ENCODE measurements around the gene CRYBB1.

The CRYBB1 gene

GRCh38 chr22:26586556-26587325 is 31.1 kb downstream of the CRYBB1 start:
- Mint-ChIP-seq H3K4me3 (no peak overlapping the region), H3K9me3 (peaks cover 2% of the 10 kb centered on the region), H3K27ac (peak overlapping the region; percentile 24), H3K4me1 (peaks cover 22% of the 10 kb centered on the region), H3K36me3 (no peaks in the 10 kb centered on the region), H3K27me3 (no peaks in the 10 kb centered on the region)
- ATAC-seq (ENCODE audit: low read depth) = no peak
- no peak for DNase-seq (ENCODE audit: low spot score in 2 of 2)

DNA sequence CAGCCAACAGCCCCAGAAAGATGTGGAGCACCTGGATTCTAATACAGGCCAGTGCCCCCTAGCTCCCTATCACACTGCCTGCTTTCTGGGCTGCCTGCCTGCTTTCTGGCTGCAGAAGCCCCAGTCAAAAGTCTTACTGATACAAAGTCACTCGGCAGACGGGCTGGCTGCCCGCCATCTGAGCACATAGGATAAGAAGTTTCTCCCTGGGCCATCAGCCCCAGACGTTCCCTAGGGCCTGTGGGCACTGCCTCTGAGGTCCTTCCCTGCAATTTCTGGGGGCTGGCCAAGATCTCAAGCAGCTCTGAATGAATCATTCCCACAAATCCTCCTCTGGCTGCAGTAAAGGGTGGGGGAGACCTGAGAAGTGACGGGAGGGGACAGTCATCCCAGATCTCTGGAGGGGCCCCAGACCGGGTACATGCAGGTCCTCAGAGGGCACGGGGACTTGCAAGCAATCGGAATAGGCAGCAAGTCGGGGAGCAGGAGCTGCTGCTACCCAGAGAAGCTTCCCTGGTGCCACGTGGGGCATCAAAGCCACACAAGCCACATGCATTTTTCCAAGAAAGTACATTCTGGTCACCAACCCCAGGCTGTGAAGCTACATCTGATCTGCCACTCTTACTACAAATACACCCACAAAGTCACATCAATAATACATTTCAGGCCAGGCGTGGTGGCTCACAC is 32.6 kb downstream of the CRYBB1 start:
- Mint-ChIP-seq H3K36me3 (no peaks in the 10 kb centered on the region), H3K4me1 (peaks cover 21% of the 10 kb centered on the region), H3K4me3 (no peak overlapping the region), H3K27me3 (no peaks in the 10 kb centered on the region), H3K27ac (no peak overlapping the region), H3K9me3 (peaks cover 2% of the 10 kb centered on the region)
- no peak for DNase-seq (ENCODE audit: low spot score in 2 of 2)
- no peak for ATAC-seq (ENCODE audit: low read depth)

DNA sequence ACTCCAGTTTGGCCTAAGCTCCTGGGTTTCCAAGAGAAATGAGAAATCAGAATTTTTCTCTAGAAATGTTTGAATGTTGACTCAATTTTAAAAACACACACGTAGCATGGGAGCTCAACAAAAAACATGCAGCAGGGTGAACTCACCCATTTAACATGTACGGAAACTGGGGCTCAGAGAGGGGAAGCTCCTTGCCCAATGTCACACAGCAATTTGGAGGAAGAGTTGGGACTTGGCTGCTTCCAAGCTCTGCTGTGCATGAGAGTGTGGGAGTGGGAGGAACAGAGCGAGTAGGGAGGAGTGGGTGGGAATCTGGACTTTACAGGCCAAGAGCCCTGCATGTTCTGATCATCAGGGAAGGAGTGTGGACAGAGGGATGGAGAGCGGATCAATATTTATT is 33.8 kb downstream of the CRYBB1 start:
- Mint-ChIP-seq H3K36me3 (no peaks in the 10 kb centered on the region), H3K27ac (peak overlapping the region; percentile 13), H3K4me1 (peaks cover 27% of the 10 kb centered on the region), H3K27me3 (no peaks in the 10 kb centered on the region), H3K4me3 (no peak overlapping the region), H3K9me3 (peaks cover 2% of the 10 kb centered on the region)
- ATAC-seq (ENCODE audit: low read depth) (no peak), DNase-seq (ENCODE audit: low spot score in 2 of 2) (no peak)

- Mint-ChIP-seq H3K4me1 (peaks cover 21% of the 10 kb centered on the region), H3K36me3 (no peaks in the 10 kb centered on the region), H3K27me3 (no peaks in the 10 kb centered on the region), H3K4me3 (no peak overlapping the region), H3K9me3 (no peaks in the 10 kb centered on the region), H3K27ac (no peak overlapping the region)
- DNase-seq (ENCODE audit: low spot score in 2 of 2) (no peak), ATAC-seq (ENCODE audit: low read depth) (no peak)
Observed at GRCh38 chr22:26581633-26582168, 36.1 kb downstream of the CRYBB1 start.

DNA sequence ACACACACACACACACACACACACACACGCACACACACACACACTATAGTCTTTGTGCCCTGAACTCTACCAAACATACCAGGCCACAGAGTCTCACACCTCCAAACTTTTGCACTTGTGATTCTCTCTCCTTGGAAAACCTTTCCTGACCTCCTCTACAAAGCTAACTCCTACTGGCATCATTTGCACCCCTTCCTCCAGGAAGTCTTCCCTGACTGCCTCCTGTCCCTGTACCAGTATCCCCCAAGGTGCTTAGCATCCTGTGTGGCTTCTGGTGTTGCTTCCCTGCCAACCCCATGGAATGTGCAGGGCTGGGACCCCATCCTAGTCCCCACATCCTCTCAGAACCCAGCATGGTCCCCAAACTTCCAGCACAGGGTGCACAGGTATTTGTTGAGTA is 36.8 kb downstream of the CRYBB1 start:
- H3K4me1 Mint-ChIP-seq = peaks cover 22% of the 10 kb centered on the region
- no peaks in the 10 kb centered on the region for H3K9me3 Mint-ChIP-seq
- H3K36me3 Mint-ChIP-seq = peaks cover 3% of the 10 kb centered on the region
- ATAC-seq (ENCODE audit: low read depth) = no peak
- H3K4me3 Mint-ChIP-seq = no peak overlapping the region
- no peaks in the 10 kb centered on the region for H3K27me3 Mint-ChIP-seq
- DNase-seq (ENCODE audit: low spot score in 2 of 2) = no peak
- H3K27ac Mint-ChIP-seq = peak overlapping the region; percentile 20

GRCh38 chr22:26580240-26580962 is 37.4 kb downstream of the CRYBB1 start:
- peak overlapping the region; percentile 24 for H3K4me3 Mint-ChIP-seq
- peaks cover 3% of the 10 kb centered on the region for H3K36me3 Mint-ChIP-seq
- H3K9me3 Mint-ChIP-seq = no peaks in the 10 kb centered on the region
- ATAC-seq (ENCODE audit: low read depth) = no peak
- DNase-seq (ENCODE audit: low spot score in 2 of 2) = no peak
- peak overlapping the region; percentile 88 for H3K27ac Mint-ChIP-seq
- H3K4me1 Mint-ChIP-seq = peaks cover 22% of the 10 kb centered on the region
- H3K27me3 Mint-ChIP-seq = no peaks in the 10 kb centered on the region

DNA sequence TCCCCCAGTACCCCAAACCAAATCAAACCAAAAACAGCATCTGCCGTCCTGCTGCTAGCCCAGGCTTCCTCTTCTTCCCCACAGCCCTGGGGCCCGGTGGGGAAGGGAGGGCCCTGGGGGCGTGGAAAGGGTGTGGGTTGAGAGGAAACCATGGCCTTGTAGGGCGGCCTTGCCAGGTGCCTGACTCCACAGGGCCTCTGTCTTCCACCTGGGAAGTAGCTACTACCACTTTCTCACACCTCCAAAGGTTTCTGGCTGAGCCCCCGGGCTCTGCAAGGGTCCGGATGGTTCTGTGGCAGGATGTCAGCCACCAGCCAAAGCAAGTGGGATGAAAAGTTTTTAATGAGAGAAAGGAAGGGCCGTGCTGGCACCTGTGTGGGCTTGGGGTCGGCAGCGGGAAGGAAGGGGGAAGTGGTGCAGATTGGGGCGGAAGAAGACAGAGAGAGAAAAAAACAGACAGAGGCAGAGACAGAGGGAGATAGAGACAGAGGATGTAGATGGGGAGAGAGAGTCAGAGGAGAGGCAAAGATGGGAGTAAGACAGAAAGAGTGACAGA is 38.4 kb downstream of the CRYBB1 start:
- Mint-ChIP-seq H3K27me3 (no peaks in the 10 kb centered on the region), H3K27ac (peak overlapping the region; percentile 88)
- peak; percentile 35 to 41 for DNase-seq (ENCODE audit: low spot score in 2 of 2)

DNA sequence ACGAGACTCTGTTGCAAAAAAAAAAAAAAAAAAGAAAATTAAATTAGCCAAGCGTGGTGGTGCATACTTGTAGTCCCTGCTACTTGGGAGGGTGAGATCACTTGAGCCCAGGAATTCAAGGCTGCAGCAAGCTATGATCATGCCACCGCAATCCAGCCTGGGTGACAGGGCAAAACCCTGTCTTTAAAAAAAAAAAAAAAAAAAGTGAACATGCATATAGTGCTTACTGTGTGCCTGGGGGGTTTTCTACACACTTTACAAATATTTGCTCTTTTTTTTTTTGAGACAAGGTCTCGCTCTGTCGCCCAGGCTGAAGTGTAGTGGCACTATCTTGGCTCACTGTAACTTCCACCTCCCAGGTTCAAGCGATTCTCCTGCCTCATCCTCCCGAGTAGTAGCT is 40.7 kb downstream of the CRYBB1 start:
- ATAC-seq (ENCODE audit: low read depth) (no peak), DNase-seq (ENCODE audit: low spot score in 2 of 2) (no peak)
- H3K4me1 Mint-ChIP-seq = peaks cover 40% of the 10 kb centered on the region
- no peak overlapping the region for H3K4me3 Mint-ChIP-seq
- H3K9me3 Mint-ChIP-seq = no peaks in the 10 kb centered on the region
- H3K27me3 Mint-ChIP-seq = no peaks in the 10 kb centered on the region
- H3K36me3 Mint-ChIP-seq = peaks cover 3% of the 10 kb centered on the region
- no peak overlapping the region for H3K27ac Mint-ChIP-seq

More for the DNA sequence above, 38.4 kb downstream of the CRYBB1 start:
- H3K4me3 Mint-ChIP-seq = peak overlapping the region; percentile 75
- peaks cover 25% of the 10 kb centered on the region for H3K4me1 Mint-ChIP-seq
- ATAC-seq (ENCODE audit: low read depth) = peak; percentile 95
- no peaks in the 10 kb centered on the region for H3K9me3 Mint-ChIP-seq
- H3K36me3 Mint-ChIP-seq = peaks cover 3% of the 10 kb centered on the region

DNA sequence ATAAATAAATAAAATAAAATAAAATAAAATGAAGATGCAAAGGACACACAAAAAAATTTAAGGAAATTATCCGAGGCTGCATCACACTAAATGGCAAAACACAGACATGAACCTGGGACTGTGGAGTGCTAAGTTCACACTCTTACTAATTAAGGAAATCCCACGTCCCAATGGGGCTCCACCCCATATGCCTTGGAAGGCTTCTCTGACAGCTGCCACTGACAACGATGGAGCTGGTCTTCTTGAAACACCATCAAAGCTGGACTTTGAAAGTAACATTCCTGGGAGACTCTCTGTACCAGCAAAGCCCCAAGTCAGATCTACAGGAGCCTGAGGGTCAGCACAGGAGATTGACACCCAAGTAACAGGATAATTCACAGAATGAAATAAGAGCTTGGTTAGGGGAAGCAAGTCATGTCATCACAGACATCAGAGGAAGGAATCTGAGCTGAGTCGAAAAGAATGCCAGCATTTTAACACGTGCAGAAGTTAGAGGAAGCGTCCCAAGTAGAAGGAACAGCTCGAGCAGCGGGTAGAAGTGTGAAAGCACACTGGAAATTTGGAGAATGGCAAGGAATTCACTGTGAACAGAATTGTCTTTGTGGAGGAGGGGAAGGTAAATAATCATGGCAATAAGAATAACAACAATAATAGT is 41.7 kb downstream of the CRYBB1 start:
- no peak for DNase-seq (ENCODE audit: low spot score in 2 of 2)
- Mint-ChIP-seq H3K4me3 (no peak overlapping the region), H3K27me3 (no peaks in the 10 kb centered on the region), H3K27ac (peak overlapping the region; percentile 3), H3K36me3 (peaks cover 5% of the 10 kb centered on the region), H3K9me3 (no peaks in the 10 kb centered on the region), H3K4me1 (peaks cover 46% of the 10 kb centered on the region)
- ATAC-seq (ENCODE audit: low read depth) = no peak

DNA sequence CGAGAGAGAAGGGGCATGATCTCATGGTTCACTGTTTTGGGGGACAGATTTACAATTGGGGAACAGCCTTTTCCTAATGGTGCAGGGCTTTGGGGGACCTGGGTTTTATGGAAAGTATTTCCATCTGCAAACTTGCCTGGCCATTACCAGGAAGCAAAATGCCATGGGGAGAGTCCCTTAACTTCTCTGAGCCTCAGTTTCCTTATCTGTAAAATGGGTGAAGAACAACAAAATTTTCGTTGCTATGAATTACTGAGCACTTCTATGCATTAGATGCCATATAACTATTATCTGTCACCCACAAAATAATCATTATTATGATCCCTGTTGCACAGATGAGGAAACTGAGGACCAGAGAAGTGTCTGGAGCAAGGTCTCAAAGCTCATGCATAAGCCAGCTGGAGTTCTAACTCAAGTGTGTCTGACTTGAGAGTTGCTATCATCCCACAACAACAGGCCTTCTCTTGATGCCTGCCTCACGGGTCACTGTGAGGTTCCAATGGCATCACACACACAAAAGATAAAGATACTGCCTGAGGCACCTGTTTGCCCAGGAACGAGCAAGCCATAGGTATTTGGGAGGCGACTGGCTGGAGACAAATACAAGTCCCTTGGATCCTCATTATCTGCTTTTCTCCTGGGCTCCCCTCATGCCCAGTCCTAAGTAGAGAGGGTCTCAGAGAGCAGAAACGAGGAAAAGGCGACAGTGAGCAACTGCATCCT is 43.7 kb downstream of the CRYBB1 start:
- peaks cover 10% of the 10 kb centered on the region for H3K36me3 Mint-ChIP-seq
- peaks cover 37% of the 10 kb centered on the region for H3K4me1 Mint-ChIP-seq
- H3K27ac Mint-ChIP-seq = no peak overlapping the region

DNA sequence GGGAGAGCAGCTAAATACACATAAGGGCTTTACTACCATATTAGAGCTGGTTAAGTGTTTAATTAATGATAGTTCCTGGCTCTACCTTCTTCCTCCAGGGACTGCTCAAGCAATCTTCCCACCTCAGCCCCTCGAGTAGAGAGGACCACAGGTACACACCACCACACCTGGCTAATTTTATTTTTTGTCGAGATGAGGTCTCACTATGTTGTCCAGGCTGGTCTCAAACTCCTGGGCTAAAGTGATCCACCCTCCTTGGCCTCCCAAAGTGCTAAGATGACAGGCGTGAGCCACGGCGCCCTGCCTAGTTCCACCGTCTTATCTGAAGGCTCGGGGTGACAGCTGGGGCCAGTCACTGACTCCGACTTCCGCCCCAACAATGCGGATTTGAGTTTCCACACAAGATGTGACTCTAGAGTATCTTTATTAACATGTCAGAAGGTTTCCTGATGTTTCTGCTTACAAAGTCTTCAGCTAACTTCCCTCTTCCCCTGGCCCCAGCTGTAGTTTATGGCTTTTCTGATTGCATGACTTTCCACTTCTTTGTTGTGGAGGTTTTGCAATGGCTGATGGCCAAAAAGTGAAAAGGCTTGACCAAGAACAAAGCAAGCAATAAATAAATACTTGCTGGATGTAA is 44.7 kb downstream of the CRYBB1 start:
- H3K36me3 Mint-ChIP-seq = peaks cover 10% of the 10 kb centered on the region

More for the DNA sequence above, 43.7 kb downstream of the CRYBB1 start:
- H3K9me3 Mint-ChIP-seq = no peaks in the 10 kb centered on the region
- H3K27me3 Mint-ChIP-seq = no peaks in the 10 kb centered on the region
- ATAC-seq (ENCODE audit: low read depth) (no peak), DNase-seq (ENCODE audit: low spot score in 2 of 2) (no peak)
- no peak overlapping the region for H3K4me3 Mint-ChIP-seq

GRCh38 chr22:26570864-26571525 is 46.8 kb downstream of the CRYBB1 start:
- H3K27ac Mint-ChIP-seq = no peak overlapping the region
- H3K27me3 Mint-ChIP-seq = no peaks in the 10 kb centered on the region
- ATAC-seq (ENCODE audit: low read depth) (no peak), DNase-seq (ENCODE audit: low spot score in 2 of 2) (no peak)
- no peak overlapping the region for H3K4me3 Mint-ChIP-seq
- H3K4me1 Mint-ChIP-seq = peaks cover 34% of the 10 kb centered on the region
- H3K9me3 Mint-ChIP-seq = no peaks in the 10 kb centered on the region
- peaks cover 7% of the 10 kb centered on the region for H3K36me3 Mint-ChIP-seq

More for the DNA sequence above, 44.7 kb downstream of the CRYBB1 start:
- no peak for DNase-seq (ENCODE audit: low spot score in 2 of 2)
- Mint-ChIP-seq H3K9me3 (no peaks in the 10 kb centered on the region), H3K4me3 (no peak overlapping the region), H3K27ac (no peak overlapping the region), H3K4me1 (peaks cover 34% of the 10 kb centered on the region), H3K27me3 (no peaks in the 10 kb centered on the region)
- no peak for ATAC-seq (ENCODE audit: low read depth)
